Superior temporal gyrus (tissue), 1 donor: ENCODE measurements around the gene NR3C2.
"Not testable (repeated sequence)": the region's sequence is repeated elsewhere in the genome, so short reads cannot be mapped to it uniquely, and the experiment has no call there.

Experiments used
- DNase-seq: peaks from one replicate; pipeline ENCODE4 v3.0.0-alpha.2; 2016; ENCODE audit errors: extremely low spot score

Gene NR3C2

DNA sequence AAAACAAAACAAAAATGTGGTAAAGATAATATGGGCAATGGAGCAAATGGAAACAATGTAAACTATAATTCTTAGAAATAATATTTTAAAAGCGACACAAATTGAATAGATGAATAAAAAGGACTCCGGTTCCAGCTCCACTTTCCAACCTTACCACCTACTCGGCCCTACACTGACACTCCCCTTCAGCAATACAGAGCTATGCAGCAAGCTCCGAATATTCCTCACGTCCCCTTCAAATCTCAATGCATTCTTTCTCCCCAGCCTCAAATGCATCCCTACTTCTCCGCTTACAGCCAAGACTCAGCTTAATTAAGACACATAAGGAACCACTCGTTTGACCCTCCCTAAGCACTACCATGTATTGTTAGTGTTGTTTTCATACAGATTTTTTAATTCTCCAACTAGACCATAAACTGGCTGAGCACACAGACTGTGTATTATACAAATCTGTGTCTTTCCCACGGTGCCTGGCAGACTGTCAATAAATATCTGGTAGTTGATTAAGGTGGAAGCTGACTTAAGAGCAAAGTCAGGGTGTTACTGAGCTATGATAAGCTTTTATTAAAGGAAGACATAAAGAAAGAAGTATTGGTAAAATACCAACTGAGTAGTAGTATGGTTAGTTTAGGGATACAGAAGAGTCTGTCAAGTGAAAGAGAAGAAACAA is 219.1 kb downstream of the NR3C2 start:
- DNase-seq, result no peak

DNA sequence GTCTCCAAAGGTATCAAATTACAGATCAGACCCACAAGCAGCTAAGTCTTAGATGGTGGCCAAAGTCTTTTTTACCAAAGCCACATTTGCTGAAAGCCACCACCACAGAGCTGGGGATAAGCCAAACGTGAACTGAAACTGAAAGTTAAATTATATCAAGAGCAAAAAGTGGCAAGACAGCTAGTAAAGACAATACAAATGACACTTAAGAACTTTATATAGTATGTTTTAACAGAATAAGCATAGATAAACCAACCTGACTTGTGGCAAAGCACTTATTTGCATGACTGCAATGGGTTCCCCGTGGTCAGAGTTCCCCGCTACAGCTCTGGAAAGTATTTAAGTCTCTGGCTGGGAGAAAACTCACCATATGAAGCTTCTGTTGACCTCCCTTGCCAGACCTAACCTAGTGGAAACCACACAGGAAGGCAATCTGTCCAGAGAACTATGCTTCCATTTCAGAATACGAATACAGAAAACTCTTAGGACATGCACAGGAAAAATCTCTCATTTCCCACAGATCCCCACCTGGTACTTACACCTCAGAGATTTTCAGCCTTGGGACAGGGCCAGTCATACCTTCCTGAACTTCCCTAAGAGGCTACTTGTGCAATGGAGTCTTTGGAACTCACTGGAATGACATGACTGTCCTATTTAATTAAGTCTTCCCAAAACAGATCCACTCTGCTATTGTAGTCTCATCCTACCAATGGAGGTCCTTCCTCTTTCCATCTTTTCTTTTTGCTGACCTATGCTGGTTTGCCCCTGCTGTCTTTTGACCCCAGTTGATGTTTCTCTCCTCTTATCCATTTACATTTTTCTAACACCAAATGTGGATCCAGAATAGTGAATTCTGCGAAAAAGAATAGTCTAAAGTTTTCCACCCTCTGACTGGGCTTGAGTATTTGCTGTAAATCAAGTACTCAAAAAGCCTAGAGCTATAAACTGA is 225.1 kb downstream of the NR3C2 start:
- DNase-seq, result no peak

DNA sequence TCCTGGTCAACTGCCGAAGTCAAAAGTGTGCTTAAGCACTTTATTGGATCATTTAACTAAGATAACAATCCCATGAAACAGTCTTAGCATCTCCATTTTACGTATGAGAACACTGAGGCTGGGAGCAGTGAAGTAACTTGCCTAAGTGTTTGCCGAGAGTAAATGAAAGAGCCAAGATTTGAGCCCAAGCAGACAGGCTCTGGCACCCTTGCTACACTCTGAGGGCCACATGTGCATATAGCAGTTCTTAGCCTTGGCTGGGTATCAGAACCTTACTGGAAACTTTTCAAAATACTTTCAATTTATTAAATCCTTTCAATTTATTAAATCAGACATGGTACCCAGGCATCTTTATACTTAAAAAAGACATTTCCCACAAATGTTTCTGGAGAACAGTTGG is 225.9 kb downstream of the NR3C2 start:
- no peak for DNase-seq

DNA sequence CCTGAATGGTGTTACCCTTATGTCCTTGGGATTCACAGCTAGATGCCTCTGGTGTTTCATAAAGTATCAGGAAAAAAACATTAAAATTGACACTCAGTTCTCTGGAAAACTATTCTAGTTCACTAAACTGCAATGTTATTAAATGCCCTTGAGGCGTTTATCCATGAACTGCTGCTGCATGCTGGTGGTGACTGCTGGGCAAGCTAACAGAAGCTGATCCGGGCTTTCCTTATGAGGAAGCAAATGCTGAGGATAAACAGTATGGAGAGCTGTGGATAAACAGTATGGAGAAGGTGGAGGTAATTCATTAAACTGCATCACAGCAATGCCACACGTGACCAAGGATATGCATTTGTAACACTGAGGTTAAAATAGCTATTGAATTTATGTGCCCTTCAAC is 227.0 kb downstream of the NR3C2 start:
- DNase-seq, result no peak

DNA sequence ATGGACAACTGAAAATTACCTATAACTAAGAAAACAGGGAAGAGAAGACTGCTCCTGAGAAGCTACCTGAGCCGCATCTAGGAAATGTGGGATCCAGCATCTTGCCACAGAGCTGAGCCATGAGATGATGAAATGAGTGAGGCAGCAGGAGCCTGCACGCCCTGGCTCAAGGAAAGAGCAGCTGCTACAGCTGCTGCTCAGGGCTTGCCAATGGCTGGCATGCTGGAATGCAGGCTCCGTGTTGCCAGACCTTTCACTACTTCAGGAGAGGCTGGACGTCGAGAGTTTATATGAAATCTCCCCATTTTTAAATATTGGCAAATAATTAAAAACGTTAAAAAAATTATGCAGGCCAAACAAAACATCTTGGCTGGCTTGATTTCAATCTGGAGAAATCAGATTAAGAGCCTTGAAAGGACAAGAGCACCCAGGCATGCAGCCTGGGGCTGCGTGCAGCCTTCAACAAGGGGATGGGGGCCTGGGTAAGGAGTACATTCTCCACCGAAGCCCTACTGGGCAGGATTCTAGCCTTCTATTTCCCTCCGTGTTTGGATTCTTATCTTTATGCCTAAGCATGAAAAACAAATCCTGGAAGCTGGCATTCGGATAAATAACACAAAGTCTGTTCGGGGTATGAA is 227.6 kb downstream of the NR3C2 start:
- no peak for DNase-seq

DNA sequence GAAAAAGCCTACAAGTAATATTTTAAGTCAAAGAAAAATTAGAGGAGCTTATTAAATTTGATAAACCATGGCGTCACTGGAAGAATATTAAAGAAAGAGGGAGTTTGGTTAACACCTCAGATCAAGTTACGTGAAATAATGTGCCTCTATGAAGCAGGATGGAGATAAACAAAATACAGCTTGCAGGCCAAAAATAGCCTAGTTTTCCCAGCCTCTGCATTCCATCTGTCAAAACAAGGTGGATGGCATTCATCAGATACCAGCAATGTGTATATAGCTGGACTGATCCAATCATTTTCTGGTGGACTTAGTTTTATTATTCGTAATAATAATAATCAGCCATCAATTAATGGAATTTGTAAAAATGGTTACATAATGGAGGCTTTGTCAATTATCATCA is 230.7 kb downstream of the NR3C2 start:
- no peak for DNase-seq

DNA sequence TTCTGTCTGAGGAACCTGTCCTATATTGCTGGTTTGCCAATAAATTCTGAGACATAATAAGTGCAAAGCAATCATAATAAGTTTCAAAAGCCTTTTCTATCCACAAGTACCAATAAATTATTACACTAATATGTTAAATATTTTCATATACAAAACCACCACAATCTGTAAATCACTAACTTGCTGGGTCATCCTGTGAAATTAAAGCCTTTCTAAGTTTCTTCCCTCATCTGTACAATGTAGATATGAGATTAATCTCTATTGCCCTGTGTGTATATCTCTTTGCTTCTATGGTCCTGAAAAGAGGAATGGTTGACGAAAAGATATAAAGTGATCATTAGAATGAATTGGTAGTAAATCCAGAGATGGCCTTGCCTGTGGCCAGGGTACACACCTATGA is 231.6 kb downstream of the NR3C2 start:
- no peak for DNase-seq

DNA sequence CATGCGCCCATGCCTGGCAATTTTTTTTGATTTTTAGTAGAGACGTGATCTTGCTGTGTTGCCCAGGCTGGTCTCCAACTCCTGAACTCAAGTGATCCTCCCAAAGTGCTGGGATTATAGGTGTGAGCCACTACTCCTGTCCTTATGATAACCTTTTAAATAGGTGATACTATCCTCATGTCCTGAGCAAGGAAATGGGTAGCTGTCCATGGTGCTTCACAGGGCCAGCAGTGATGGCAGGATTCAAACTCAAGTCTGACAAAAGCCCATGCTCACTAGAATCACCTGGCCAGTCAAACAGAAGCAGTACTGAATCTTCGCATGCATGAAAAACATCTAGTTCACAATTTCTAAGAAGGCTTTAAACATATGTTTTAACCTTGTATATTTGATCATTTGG is 235.1 kb downstream of the NR3C2 start:
- DNase-seq, result no peak

DNA sequence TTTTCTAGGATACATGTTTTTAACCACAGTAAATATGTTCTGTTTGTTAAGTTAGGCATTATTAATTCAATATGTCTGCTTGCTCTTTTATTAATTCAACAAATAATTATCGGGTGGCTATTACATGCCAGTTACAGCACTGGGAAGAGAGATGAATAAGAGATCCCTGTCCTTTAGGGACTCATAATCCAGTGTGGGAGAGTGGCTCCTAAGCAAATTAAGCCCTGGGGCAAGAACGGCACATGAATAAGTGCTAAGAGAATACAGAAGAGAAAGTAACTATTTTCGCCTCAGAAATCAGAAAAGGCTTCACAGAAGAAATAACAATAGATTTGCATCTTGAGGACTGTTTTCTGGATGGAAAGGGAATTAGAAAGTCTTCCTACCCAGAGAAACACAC is 236.7 kb downstream of the NR3C2 start:
- no peak for DNase-seq

DNA sequence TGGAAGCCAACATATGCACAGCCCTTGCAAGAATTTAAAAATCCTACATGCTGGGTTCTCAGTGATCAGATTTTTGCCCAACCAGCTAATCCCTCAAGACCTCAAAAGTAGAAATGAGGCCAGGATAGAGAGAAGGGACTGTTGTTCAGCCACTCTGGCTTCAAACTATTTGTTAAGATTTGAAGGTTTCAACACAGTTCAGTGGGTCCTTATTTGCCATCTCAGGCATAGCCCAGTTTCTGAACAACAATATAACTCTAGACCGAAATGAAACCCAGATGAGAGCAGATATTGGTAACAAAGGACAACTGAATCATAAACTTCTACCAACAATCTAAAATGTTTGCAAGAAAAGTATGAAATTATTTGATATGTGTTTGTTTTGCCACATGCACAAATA is 237.3 kb downstream of the NR3C2 start:
- DNase-seq, result peak; percentile 57

DNA sequence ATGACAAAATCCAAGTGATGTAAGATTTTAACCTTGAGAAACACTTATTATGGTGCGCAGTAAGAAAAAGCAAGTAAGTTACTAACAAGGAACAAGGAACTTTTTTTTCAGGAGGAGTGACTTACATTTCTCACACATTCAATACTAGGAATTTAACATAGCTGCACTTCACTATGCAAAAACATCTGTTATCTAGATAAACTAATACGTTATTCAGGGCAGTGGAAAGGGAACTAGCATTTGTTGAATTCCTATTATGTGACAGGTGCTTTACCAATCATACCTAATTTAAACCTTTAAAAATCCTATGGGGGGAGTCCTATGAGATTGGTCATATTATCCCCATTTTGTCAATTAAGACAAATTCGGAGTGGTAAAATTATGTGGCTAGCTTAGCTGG is 238.0 kb downstream of the NR3C2 start:
- DNase-seq, result peak; percentile 51

DNA sequence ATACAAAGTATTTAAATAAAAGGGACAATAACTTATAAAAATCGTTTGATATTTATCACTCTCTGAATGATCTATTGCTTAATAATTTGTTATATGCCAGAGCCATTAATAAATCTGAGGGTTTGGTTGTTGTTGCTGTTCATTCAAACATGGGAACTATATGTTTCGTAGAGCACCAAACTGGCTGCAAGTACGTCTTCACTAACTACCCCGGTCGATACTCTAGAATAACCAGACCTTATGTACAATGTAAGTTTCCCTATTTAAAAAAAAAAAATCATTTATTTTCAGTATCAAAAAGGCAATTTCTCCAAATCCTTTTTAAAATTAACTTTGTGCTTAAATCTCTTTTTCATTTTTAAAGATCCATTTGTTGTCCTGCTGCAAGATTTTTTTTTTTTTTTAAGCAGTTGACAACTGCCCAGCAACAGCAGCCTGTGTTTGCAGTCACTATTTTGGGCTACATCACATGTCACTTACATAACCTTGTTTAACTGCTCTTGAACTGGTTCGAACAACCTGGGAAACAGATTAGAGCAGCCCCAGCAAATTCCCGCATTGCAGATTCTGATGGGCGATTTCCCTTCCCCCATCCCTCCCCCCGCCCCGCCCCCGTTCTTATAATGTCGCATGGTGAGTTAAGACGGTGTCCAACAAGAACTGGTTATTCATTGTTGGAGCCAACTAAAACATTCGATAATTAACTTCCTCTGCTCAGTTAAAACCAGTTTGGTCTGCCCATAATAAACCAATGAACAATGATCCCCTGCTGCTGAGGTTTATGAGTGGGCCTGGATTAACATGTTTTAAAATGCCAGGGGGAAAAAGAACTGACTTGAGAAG is 238.9 kb downstream of the NR3C2 start:
- peak; percentile 76 for DNase-seq

DNA sequence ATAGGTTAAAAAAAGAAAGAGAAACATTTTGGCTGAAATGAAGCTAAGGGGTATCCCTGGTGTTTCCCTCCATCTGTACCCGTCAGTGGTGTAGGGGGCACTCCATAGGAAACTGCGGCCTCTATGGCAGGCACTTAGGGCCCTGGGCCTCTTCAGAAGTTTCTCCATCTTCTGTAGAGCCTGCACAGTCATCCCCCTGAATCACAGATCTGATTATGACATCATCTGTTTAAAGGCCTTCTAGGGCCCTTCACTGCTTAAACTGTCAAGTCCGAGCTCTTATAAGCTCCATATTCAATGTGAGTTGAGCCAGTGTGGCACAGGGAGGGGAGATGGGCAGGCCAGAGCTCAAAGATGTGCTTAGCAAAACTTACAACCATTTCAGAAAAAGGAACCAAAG is 241.3 kb downstream of the NR3C2 start:
- no peak for DNase-seq

DNA sequence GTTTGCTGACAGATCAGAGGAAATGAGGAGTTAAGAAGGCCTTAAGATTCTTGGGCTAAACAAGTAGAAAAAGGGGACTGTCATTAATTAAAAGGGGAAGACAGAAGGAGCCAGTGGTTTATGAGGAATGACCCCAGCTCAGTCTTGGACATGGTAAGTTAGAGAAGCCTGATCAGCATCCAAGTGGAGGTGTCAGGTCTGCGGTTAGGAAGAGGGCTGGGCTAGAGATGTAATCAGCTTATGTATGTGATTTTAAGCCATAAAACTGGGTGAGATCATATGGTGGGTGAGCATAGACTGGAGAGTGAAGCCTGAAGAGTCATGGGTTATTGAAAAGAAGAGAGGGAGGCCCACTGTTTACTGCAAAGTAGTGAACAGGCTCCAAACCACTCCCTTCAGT is 246.1 kb downstream of the NR3C2 start:
- no peak for DNase-seq

DNA sequence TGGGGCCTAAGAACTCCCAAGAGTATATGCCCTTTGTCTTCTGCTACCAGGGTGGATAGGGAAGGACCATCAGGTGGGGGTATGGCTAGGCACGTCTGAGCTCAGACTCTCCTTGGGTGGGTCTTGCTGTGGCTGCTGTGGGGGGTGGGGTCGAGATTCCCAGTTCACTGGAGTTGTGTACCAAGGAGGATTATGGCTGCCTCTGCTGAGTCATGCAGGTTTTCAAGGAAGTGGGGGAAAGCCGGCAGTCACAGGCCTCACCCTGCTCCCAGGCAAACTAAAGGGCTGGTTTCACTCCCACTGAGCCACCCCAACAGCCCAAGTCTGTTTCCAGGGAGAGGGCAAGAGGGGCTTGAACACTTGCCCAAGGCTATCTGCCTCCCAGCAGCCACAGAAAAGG is 249.7 kb downstream of the NR3C2 start:
- DNase-seq, result no peak

DNA sequence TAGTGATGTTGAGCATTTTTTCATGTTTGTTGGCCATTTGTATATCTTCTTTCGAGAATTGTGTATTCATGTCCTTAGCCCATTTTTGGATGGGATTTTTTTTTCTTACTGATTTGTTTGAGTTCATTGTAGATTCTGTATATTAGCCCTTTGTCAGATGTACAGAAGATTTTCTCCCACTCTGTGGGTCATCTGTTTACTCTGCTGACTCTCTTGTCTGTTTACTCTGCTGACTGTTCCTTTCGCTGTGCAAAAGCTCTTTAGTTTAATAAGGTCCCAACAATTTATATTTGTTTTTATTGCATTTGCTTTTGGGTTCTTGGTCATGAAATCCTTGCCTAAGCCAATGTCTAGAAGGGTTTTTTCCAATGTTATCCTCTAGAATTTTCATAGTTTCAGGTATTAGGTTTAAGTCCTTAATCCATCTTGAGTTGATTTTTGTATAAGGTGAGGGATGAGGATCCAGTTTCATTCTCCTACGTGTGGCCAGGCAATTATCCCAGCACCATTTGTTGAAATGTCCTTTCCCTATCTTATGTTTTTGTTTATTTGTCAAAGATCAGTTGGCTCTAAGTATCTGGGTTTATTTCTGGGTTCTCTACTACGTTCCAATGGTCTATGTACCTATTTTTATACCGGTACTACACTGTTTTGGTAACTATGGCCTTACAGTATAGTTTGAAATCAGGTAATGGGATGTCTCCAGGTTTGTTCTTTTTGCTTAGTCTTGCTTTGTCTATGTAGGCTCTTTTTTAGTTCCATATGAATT is 254.6 kb downstream of the NR3C2 start:
- DNase-seq, result not testable (repeated sequence)

DNA sequence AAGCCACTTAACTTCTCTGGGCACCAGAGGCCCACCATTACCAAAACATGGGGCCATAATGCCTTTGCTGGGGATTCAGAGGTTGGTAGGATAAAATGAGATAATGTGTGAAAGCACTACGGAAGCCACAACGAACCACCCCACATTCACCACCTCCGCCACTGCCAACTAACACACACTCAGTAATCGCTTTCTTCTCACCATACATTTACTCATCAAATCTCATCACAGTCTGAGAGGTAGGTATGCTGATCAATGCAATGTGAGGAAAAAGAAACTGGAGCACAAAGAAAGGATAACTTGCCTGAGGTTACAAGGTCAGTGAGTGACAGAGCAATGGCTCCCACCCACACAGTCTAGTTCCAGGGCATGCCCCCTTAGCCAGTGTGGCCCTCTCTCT is 257.3 kb downstream of the NR3C2 start:
- no peak for DNase-seq

DNA sequence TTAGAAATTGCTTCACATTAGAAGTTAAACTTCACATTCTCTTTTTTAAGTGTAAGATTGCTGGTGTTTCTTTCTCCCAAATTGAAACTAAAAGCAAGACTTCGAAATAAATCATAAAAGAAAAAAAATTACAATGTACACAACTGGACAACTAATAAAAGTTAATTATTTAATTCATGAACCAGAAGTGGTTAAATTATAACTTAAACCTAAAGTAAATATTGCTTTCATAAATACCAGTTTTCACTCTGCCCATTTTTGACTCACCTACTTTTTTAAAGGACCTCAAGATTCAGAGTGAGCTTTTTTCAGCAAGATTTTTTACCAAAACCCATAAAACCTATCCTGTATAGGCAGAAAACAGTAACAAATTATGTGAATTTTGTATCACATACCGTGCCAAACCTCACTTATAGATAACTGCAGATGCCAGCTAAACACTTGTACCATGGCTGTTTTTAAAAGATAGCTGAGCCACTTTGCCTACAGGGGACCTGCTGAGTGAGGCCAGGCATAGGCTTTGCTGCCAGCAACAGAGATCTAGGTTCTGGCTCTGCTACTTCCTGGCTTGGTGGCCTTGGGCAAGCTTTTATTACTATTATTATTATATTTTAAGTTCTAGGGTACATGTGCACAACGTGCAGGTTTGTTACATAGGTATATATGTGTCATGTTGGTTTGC is 259.8 kb downstream of the NR3C2 start:
- no peak for DNase-seq

DNA sequence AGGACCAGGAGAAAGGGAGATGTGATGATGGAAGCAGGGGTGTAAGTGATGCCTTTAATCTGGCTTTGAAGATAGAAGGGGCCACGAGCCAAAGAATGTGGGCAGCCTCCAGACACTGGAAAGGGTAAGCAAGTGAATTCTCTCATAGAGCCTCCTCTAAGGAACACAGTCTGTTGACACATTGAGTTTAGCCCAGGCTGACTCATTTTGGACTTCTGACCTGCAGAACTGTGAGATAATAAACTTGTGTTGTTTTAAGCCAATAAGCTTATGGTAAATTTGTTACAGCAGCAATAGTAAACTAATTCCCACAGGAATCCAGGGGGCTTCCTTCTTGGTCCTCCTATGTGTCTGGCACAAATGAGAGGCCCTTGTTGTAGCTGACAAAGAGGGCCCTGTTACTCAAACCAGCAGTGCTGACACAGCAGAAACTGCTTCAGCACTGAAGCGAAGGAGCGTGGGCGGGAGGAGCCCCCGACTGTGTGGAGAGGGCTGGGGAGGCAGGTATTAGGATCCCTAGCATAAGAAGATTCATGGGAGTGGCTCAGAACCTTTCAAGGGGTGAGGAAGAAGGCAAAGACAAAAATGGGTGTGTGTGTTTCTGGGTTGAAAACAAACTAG is 268.7 kb downstream of the NR3C2 start:
- no peak for DNase-seq

DNA sequence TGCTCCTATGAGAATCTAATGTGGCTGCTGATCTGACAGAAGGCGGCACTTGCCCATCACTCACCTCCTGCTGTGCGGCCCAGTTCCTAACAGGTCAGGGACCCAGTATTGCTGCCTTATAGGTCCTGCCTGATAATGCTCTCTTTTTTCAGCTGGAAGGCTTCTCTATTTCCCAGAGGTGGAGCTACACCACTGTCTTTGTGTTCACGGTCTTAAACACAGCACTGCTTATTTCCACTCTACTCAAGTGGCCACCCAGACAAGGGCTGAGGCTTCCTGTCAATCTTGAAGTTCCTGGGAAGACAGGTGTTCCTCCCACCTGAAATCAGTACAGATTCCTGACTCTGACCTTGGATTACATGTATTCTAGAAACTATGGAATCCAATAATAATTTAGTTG is 270.6 kb downstream of the NR3C2 start:
- DNase-seq, result no peak
